GM19324 (cell line): Measurements from ENCODE around the gene TIMM8B.
"Not testable (repeated sequence)": the region's sequence is repeated elsewhere in the genome, so short reads cannot be mapped to it uniquely, and the experiment has no call there.

Experiments used
- ATAC-seq: cut with Tn5 transposase; IDR thresholded peaks from one replicate; pipeline ENCODE4 v1.9.1; 2021; ENCODE audit warnings: mild to moderate bottlenecking, moderate library complexity; ENCODE audit not compliant: unreplicated experiment, low FRiP score

TIMM8B gene, protein sequence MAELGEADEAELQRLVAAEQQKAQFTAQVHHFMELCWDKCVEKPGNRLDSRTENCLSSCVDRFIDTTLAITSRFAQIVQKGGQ

DNA sequence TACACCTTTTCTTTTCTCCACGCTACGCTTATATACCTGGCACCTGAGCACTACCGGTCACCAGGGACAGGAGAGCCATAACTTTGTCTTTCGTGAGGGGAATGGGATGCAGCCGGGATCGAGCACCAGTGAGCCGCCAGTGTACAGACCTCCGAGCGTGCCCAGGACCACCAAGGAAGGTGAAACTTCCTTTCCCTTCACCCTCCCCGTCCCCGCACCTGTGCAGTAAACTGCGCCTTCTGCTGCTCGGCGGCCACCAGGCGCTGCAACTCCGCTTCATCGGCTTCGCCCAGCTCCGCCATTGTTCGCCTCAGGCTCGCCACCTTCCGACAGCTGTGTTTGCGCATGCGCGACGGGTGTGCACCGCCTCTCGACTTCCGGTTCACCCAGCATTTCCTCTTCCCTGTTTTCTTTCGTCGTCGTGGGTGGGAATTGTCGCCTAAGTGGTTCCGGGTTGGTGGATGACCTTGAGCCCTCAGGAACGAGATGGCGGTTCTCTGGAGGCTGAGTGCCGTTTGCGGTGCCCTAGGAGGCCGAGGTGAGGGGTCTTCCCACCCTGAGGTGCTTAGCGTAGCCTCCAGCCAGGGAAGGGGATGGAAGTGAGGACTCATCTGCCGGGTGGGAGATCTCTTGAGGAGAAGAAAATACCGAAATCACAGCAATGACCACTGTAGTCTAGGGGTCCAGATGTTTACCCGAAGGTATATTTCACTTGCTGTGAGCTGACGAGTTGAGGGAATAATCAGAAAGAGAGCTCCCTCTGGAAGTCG lies at the start of gene TIMM8B, which contains the start of gene SDHD:
Gene TIMM8B, minus strand, starts transcription at position 335 of the 770 bp plus-strand sequence. Its CDS starts 33 bp downstream, at position 302.
Gene SDHD, plus strand, starts transcription at position 452 of the 770 bp plus-strand sequence. Its CDS starts 35 bp downstream, at position 487.
- peak; percentile 96 for ATAC-seq

DNA sequence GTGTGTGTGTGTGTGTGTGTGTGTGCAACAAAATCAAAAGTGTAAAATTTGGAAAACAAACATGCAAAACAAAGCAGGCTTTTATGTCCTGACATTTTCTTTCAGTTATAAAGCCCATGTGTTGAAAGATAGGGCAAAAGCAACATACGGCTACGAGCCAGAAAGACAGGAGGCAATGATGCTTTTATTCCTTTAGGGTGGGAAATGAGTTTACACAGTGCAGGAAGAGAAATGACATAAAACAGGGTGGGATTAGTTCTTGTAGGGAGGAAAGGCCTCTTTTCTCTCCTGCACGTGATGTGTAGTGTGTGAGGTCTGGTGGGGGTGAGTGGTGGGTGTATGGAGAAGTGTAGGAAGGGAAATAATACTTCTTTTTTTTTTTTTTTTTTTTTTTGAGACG lies 47.9 kb upstream of the TIMM8B start:
- no peak for ATAC-seq

GRCh38 chr11:112132737-112133136 lies 46.2 kb upstream of the TIMM8B start:
- ATAC-seq: no peak

DNA sequence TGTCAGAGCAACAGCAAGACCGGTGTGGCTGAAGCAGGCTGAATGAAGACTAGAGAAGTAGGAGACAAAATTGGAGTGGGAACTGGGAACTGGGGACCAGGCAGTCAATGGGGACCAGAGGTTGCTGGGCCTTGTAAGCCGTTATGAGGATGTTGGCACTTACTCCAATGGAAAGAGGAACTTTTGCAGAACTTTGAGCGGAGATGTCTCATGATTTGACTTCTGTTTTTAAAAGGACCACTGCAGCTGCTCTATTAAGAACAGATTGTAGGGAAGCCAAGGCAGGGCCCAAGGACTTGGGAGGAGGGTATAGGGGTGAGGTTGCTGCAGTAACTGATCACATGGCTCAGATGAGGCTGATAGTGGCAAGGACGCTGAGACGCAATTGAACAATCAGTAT lies 43.1 kb upstream of the TIMM8B start:
- ATAC-seq: no peak

DNA sequence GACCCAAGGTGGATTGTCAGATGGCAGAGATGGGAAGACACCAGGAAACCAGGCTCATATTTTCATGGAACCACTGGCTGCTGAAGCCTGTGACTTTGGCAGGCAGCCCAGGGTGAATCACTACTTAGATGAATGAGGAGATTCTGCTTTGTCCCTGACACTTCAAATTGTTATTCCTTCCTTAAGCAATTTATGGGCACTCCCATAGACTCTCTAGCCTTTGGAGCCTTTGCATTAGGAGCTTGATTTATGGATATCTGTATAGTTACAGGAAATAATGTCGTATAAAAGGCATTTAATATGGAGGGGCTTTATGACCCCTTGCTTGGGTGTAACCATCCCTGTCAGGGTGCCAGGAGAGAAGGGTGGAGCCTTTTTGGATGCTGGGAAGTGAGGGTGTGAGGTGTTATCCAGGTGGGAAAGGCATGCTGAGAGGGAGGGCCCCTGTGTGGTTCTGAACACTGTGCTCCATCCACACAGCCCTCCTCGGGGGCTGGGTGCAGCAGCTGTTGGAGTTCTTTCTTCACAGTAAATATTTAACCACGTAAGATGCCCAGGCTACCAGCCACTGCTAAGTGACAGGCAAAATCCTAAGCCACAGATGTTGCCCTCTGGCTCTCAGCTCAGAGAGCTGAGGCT lies 42.0 kb upstream of the TIMM8B start:
- ATAC-seq: no peak

DNA sequence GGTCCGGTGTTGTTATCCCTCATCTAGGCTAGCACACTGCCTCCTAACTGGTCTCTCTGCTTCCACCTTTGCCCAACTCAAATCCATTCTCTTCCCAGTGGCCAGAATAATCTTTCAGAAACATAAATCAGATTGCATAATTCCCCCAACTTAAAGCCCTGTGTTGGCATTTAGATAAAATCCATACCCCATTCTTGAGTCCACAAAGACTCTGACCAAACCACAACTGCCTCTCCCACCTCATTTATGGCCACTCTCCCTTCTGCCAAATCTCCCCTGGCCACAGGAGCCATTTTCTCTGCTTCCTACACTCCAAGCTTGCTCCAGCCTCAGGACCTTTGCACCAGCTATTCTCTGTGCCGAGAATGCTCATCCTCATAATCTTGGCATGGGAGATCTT lies 40.5 kb upstream of the TIMM8B start:
- ATAC-seq: no peak

DNA sequence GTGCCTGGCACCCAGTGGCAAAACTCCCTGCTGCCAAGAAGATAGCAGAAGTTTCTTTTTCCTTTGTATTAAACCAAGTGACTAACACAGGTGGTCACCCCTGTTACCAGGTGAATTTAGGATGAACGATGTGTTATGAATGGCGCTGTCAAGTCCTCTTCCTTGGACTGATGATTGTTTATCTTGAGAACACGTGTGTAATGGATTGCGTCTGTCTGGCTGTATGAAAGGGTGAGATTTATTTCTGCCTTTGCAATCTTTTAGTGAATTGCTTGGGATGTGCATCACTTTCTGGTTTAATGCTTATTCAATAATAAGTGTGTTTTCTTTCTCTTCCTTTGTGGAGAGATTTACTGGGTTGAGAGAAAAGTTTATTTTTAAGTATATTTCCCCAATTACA lies 36.6 kb upstream of the TIMM8B start:
- ATAC-seq: no peak

GRCh38 chr11:112121981-112122615 lies 35.5 kb upstream of the TIMM8B start:
- no peak for ATAC-seq

DNA sequence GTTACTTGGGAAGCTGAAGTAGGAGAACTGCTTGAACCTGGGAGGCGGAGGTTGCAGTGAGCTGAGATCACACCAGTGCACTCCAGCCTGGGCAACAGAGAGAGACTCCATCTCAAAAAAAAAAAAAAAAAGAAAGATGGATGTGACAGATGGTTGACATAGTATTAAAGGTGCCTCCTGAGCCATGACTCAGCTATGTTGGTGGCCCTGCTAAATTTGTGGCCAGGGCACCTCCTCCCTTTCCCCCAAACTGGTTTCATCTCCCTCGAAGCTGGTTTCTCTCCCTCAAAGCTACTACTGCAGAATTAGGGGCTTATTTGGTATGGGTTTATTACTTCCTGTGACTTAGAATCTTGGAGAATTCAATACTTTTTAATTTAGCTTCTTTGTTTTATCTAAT lies 31.6 kb upstream of the TIMM8B start:
- ATAC-seq: no peak

DNA sequence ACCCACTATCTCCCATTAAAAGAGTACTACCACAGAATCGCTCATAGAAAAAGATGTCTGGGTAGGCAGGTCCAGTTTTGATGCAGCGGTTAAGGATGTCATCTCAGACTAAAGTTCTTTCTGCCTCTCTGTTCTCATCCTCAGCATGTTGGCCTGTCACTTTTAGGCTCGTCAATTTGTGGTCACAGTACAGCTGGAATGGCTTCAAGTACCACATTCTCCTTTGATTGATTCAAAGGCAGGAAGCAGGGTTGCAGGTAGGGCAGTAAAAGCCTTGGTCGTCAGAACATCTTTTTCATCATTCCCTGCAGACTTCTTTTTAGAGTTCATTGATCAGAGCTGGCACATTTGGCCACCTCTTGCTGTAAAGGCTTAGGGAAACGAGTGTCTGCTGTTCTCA lies 28.8 kb upstream of the TIMM8B start:
- ATAC-seq: no peak

DNA sequence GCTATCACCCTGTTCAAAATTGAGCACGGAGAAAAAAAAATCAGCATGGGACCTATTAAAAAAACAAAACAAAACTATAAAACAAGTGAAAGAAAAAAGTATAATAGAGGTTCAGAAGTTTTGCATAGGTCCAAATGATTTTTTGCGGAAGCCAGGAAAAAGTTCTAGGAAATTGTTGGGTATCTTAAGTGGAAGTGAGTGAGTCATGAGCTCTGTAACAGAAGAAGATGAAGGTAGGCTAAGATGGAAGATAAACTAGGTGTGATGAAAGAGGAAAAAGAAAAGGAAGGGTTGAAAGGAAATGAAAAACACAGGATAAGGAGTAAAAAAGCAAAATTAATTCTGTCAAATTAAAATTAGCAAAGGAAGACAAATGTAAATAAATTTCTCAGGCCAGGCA lies 27.9 kb upstream of the TIMM8B start:
- no peak for ATAC-seq

- no peak for ATAC-seq
Observed at GRCh38 chr11:112113539-112114457, 27.2 kb upstream of the TIMM8B start.

GRCh38 chr11:112106070-112106469 lies 19.5 kb upstream of the TIMM8B start:
- no peak for ATAC-seq

- no peak for ATAC-seq
Observed at GRCh38 chr11:112103446-112103845, 16.9 kb upstream of the TIMM8B start.

DNA sequence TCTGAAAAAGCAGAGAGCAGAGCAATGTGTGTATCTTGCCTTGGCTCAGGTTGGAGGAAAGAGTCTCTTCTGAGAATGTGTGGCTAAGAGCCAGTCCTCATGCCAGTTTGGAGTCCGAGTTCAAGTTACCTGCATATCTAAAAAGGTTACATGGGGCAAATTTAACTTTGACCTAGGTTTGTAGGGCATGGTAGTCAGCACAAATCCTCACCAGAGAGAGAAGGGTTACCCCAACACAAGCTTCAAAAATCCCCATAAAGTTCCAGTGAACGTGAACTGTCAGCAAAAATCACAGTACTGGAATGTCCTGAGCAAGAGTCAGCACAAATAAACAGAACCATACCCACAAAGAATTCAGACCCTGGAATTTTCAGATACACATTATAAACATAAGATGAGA lies 13.9 kb upstream of the TIMM8B start:
- ATAC-seq: no peak

DNA sequence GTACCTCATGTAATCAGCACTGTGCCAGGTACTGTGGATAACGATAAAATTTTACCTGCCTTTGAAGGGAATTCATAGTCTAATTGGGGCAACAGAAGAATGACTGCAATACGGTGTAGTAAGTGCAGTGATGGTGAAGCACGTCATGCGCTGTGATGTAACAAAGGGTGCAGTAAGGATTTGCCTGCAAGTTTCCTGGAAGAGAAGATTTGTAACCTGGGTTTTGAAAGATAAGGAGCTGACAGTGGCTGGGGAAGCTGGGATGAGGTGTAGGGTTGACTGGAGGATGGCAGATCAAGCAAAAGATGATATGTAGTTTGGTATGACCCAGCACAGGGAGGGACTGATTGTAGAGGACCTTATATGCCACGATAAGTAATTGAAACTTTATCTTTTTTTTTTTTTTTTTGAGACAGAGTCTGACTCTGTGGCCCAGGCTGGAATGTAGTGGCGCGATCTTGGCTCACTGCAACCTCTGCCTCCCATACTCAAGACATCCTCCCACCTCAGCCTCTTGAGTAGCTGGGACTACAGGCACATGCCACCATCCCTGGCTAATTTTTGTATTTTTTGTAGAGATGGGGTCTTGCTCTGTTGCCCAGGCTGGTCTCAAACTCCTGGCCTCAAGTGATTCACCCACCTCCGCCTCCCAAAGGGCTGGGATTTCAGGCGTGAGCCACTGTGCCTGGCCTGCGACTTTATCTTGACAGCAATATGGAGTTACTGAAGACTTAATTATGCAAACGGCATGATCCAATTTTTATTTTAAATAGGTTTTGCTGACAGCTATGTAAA lies 11.4 kb upstream of the TIMM8B start:
- ATAC-seq: no peak

- ATAC-seq: no peak
Observed at GRCh38 chr11:112096194-112096593, 9.6 kb upstream of the TIMM8B start.

DNA sequence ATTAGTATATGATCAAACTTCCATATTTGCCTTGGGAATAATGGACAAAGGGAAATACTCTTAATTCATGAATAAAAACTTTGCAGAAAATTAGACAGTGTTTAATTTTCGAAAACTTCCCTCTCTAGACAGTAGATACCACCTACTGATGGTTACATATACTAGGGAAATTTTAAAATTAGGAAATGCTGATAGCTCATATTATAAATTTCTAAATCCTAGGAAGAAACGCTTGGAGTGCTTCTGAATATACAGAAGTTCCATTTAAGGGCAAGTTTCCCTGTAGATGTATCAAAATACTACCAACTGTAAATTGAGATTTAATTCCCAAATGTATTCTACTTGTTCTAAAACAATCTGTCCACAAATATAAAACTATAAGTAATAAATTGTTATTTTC lies 8.7 kb upstream of the TIMM8B start:
- not testable (repeated sequence) for ATAC-seq

GRCh38 chr11:112087212-112087611 lies 656 bp upstream of the TIMM8B start:
- ATAC-seq: no peak
